ENCODE data around the gene AIG1.

Gene AIG1

GRCh38 chr6:143034689-143035334 is 25.9 kb upstream of the AIG1 start:
- H3K27ac ChIP-seq (ENCODE audit: low read length) = no peak overlapping the region
- H3K4me3 ChIP-seq (ENCODE audit: low read length) = no peak overlapping the region
- H3F3A ChIP-seq (ENCODE audit: insufficient read depth, low read length) = no peaks in the 10 kb centered on the region
- no peaks in the 10 kb centered on the region for H3K9me3 ChIP-seq (replicated peaks; ENCODE audit: insufficient read depth, low read length)
- H3K36me3 ChIP-seq (replicated peaks; ENCODE audit: insufficient read depth, low read length) = no peaks in the 10 kb centered on the region
- no peaks in the 10 kb centered on the region for H3K9me2 ChIP-seq (replicated peaks; ENCODE audit: insufficient read depth, low read length)
- H3K4me2 ChIP-seq (ENCODE audit: low read depth, low read length) = no peak overlapping the region
- H3K9ac ChIP-seq (ENCODE audit: low read length) = no peak overlapping the region
- no peak overlapping the region for H2AFZ ChIP-seq (ENCODE audit: low read length)
- H3K79me2 ChIP-seq (ENCODE audit: low read length) = no peaks in the 10 kb centered on the region
- H4K20me1 ChIP-seq (ENCODE audit: insufficient read depth, low read length) = no peaks in the 10 kb centered on the region
- peak; percentile 14 for DNase-seq
- H3K27me3 ChIP-seq (replicated peaks; ENCODE audit: insufficient read depth, low read length) = no peaks in the 10 kb centered on the region
- TF ChIP-seq EZH2 (optimal IDR thresholded peaks at IDR 0.05; ENCODE audit: low read depth, low read length) = no peak
- TF ChIP-seq EZH2phosphoT487 (IDR thresholded peaks at IDR 0.05; ENCODE audit: low read length) = no peak
- no peak for TF ChIP-seq CTCF (IDR thresholded peaks at IDR 0.05; ENCODE audit: low read length)
- no peaks in the 10 kb centered on the region for H3K4me1 ChIP-seq (ENCODE audit: low read length)

GRCh38 chr6:143037470-143037869 is 23.2 kb upstream of the AIG1 start:
- Histone ChIP-seq H3K9ac (ENCODE audit: low read length) (no peak overlapping the region), H3F3A (ENCODE audit: insufficient read depth, low read length) (no peaks in the 10 kb centered on the region), H3K36me3 (replicated peaks; ENCODE audit: insufficient read depth, low read length) (no peaks in the 10 kb centered on the region), H4K20me1 (ENCODE audit: insufficient read depth, low read length) (no peaks in the 10 kb centered on the region), H3K27me3 (replicated peaks; ENCODE audit: insufficient read depth, low read length) (no peaks in the 10 kb centered on the region), H2AFZ (ENCODE audit: low read length) (no peak overlapping the region), H3K4me3 (ENCODE audit: low read length) (no peak overlapping the region), H3K4me2 (ENCODE audit: low read depth, low read length) (no peak overlapping the region), H3K9me3 (replicated peaks; ENCODE audit: insufficient read depth, low read length) (no peaks in the 10 kb centered on the region), H3K27ac (ENCODE audit: low read length) (no peak overlapping the region), H3K9me2 (replicated peaks; ENCODE audit: insufficient read depth, low read length) (no peaks in the 10 kb centered on the region), H3K4me1 (ENCODE audit: low read length) (no peaks in the 10 kb centered on the region), H3K79me2 (ENCODE audit: low read length) (no peaks in the 10 kb centered on the region)
- no peak for DNase-seq
- TF ChIP-seq EZH2 (optimal IDR thresholded peaks at IDR 0.05; ENCODE audit: low read depth, low read length) = no peak
- no peak for TF ChIP-seq CTCF (IDR thresholded peaks at IDR 0.05; ENCODE audit: low read length)
- no peak for TF ChIP-seq EZH2phosphoT487 (IDR thresholded peaks at IDR 0.05; ENCODE audit: low read length)

- Histone ChIP-seq H3K27ac (ENCODE audit: low read length) (no peak overlapping the region), H3F3A (ENCODE audit: insufficient read depth, low read length) (no peaks in the 10 kb centered on the region), H3K9me3 (replicated peaks; ENCODE audit: insufficient read depth, low read length) (no peaks in the 10 kb centered on the region), H3K36me3 (replicated peaks; ENCODE audit: insufficient read depth, low read length) (no peaks in the 10 kb centered on the region), H3K4me3 (ENCODE audit: low read length) (no peak overlapping the region), H3K4me1 (ENCODE audit: low read length) (no peaks in the 10 kb centered on the region), H3K9ac (ENCODE audit: low read length) (no peak overlapping the region), H3K79me2 (ENCODE audit: low read length) (no peaks in the 10 kb centered on the region), H4K20me1 (ENCODE audit: insufficient read depth, low read length) (no peaks in the 10 kb centered on the region), H3K9me2 (replicated peaks; ENCODE audit: insufficient read depth, low read length) (no peaks in the 10 kb centered on the region), H3K4me2 (ENCODE audit: low read depth, low read length) (no peak overlapping the region), H2AFZ (ENCODE audit: low read length) (no peak overlapping the region), H3K27me3 (replicated peaks; ENCODE audit: insufficient read depth, low read length) (no peaks in the 10 kb centered on the region)
- TF ChIP-seq EZH2phosphoT487 (IDR thresholded peaks at IDR 0.05; ENCODE audit: low read length) = no peak
- no peak for TF ChIP-seq CTCF (IDR thresholded peaks at IDR 0.05; ENCODE audit: low read length)
- no peak for TF ChIP-seq EZH2 (optimal IDR thresholded peaks at IDR 0.05; ENCODE audit: low read depth, low read length)
- no peak for DNase-seq
Measured at GRCh38 chr6:143038833-143039232, 21.9 kb upstream of the AIG1 start.

All from MM.1S (cell line).